Measurements from ENCODE around the gene NUMB. TPM values are rescaled to one million over a fixed set of nuclear protein-coding genes. Genes with fewer than 3 reads are reported as not detected.

The NUMB gene
- polyA plus RNA-seq, 1 donor from 2014 or later, result 11.5 TPM

DNA sequence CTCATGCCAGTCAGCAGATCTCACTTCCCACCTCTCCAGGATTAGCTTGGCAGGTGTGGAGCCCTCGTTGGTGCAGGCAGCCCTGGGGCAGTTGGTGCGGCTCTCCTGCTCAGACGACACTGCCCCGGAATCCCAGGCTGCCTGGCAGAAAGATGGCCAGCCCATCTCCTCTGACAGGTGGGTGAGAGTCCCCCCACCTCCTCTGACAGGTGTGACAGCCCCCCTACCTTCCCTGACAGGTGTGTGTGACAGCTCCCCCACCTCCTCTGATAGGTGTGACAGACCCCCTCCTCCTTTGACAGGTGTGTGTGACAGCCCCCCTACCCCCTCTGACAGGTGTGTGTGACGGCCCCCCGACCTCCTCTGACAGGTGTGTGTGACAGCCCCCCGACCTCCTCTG is 194.7 kb downstream of the NUMB start:
- Histone ChIP-seq H3K9me2 (ENCODE audit: insufficient read depth, low read length) (no peaks in the 10 kb centered on the region), H3K27me3 (ENCODE audit: insufficient read depth, low read depth, low read length) (no peaks in the 10 kb centered on the region), H3K9me3 (ENCODE audit: low read length) (no peaks in the 10 kb centered on the region), H4K20me1 (ENCODE audit: insufficient read depth) (no peaks in the 10 kb centered on the region), H3F3A (ENCODE audit: insufficient read depth, low read length, poor library complexity, severe bottlenecking) (no peaks in the 10 kb centered on the region), H3K36me3 (ENCODE audit: insufficient read depth, low read length) (no peaks in the 10 kb centered on the region), H2AFZ (ENCODE audit: low read depth, low read length) (no peak overlapping the region), H3K9ac (ENCODE audit: low read length) (no peak overlapping the region), H3K79me2 (replicated peaks; ENCODE audit: insufficient read depth, low read length) (no peaks in the 10 kb centered on the region), H3K4me2 (ENCODE audit: low read length) (no peak overlapping the region), H3K4me3 (ENCODE audit: low read length) (no peak overlapping the region), H3K27ac (ENCODE audit: low read length) (no peak overlapping the region)
- TF ChIP-seq POLR2AphosphoS5 (IDR thresholded peaks at IDR 0.05), result peak; percentile 45
- TF ChIP-seq EP300 (conservative IDR thresholded peaks at IDR 0.05; ENCODE audit: poor library complexity, severe bottlenecking), result peak; percentile 67
- TF ChIP-seq RAD21 (conservative IDR thresholded peaks at IDR 0.05), result no peak

DNA sequence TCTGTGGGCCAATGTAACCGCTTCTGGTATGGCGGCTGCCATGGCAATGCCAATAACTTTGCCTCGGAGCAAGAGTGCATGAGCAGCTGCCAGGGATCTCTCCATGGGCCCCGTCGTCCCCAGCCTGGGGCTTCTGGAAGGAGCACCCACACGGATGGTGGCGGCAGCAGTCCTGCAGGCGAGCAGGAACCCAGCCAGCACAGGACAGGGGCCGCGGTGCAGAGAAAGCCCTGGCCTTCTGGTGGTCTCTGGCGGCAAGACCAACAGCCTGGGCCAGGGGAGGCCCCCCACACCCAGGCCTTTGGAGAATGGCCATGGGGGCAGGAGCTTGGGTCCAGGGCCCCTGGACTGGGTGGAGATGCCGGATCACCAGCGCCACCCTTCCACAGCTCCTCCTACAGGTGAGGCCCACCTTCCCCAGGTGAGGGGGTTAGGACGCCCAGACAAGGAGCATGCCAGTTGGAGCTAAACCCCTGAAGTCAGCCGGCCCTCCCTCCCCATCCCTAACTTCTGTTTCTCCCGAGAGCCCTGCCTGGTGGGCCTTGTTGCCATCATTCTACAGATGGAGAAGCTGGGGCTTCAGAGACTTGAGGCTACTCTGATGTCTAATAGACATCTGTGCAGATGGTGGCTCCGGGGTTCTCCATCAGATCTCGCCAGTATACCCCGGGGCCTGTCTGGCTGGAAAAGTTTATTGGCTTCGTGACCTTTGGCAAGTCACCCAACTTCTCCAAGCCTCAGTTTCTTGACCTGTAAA is 195.7 kb downstream of the NUMB start:
- H3F3A ChIP-seq (ENCODE audit: insufficient read depth, low read length, poor library complexity, severe bottlenecking), result no peaks in the 10 kb centered on the region
- H3K4me3 ChIP-seq (ENCODE audit: low read length), result no peak overlapping the region

More for the DNA sequence above, 195.7 kb downstream of the NUMB start:
- Histone ChIP-seq H3K9me3 (ENCODE audit: low read length) (no peaks in the 10 kb centered on the region), H2AFZ (ENCODE audit: low read depth, low read length) (no peak overlapping the region), H3K4me2 (ENCODE audit: low read length) (no peak overlapping the region), H3K9ac (ENCODE audit: low read length) (no peak overlapping the region), H3K79me2 (replicated peaks; ENCODE audit: insufficient read depth, low read length) (no peaks in the 10 kb centered on the region), H3K27ac (ENCODE audit: low read length) (no peak overlapping the region), H4K20me1 (ENCODE audit: insufficient read depth) (no peaks in the 10 kb centered on the region), H3K27me3 (ENCODE audit: insufficient read depth, low read depth, low read length) (no peaks in the 10 kb centered on the region), H3K9me2 (ENCODE audit: insufficient read depth, low read length) (no peaks in the 10 kb centered on the region), H3K36me3 (ENCODE audit: insufficient read depth, low read length) (no peaks in the 10 kb centered on the region)
- TF ChIP-seq POLR2AphosphoS5 (IDR thresholded peaks at IDR 0.05) (no peak), SMC3 (conservative IDR thresholded peaks at IDR 0.05; ENCODE audit: poor library complexity) (no peak), TAF1 (IDR thresholded peaks at IDR 0.05; ENCODE audit: low read depth) (no peak), EZH2 (IDR thresholded peaks at IDR 0.05; ENCODE audit: borderline replicate concordance, insufficient read depth, low read length, poor library complexity, severe bottlenecking) (no peak), EP300 (conservative IDR thresholded peaks at IDR 0.05; ENCODE audit: poor library complexity, severe bottlenecking) (no peak), RAD21 (conservative IDR thresholded peaks at IDR 0.05) (no peak), MXI1 (conservative IDR thresholded peaks at IDR 0.05; ENCODE audit: poor library complexity, severe bottlenecking) (no peak), REST (IDR thresholded peaks at IDR 0.05; ENCODE audit: borderline replicate concordance) (no peak)
- TF ChIP-seq, protein P1, sequence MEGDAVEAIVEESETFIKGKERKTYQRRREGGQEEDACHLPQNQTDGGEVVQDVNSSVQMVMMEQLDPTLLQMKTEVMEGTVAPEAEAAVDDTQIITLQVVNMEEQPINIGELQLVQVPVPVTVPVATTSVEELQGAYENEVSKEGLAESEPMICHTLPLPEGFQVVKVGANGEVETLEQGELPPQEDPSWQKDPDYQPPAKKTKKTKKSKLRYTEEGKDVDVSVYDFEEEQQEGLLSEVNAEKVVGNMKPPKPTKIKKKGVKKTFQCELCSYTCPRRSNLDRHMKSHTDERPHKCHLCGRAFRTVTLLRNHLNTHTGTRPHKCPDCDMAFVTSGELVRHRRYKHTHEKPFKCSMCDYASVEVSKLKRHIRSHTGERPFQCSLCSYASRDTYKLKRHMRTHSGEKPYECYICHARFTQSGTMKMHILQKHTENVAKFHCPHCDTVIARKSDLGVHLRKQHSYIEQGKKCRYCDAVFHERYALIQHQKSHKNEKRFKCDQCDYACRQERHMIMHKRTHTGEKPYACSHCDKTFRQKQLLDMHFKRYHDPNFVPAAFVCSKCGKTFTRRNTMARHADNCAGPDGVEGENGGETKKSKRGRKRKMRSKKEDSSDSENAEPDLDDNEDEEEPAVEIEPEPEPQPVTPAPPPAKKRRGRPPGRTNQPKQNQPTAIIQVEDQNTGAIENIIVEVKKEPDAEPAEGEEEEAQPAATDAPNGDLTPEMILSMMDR (IDR thresholded peaks at IDR 0.05; ENCODE audit: poor library complexity, severe bottlenecking), result no peak
